K562 (cell line): ENCODE results near the gene CD52. TPM values are rescaled to one million over a fixed set of nuclear protein-coding genes. Genes with fewer than 3 reads are reported as not detected.

ENCODE experiments used
- E2F1 ChIP-seq: sonication (generic); formaldehyde crosslinking; IDR thresholded peaks from 2 replicates; pipeline ENCODE4 v1.8.1; 2023; ENCODE audit warnings: mild to moderate bottlenecking, missing genetic modification reagents, moderate library complexity
- FOXK2 ChIP-seq, 2 experiments: fragments of 450-650 bp; IDR thresholded peaks in 1 of 2; conservative IDR thresholded peaks in 1 of 2; 2 replicates each; pipeline ENCODE4 v1.6.1; 2016; ENCODE audit warnings: low read depth in 2 of 2, mild to moderate bottlenecking in 1 of 2
- MAFK ChIP-seq: IDR thresholded peaks from 2 replicates; pipeline ENCODE4 v1.6.1; 2011; ENCODE audit warnings: low read length, improper control_type of control experiment
- MCM2 ChIP-seq: fragments of 450-650 bp; IDR thresholded peaks from 2 replicates; pipeline ENCODE4 v1.6.1; 2017; ENCODE audit warnings: low read depth, mild to moderate bottlenecking
- MEF2A ChIP-seq: IDR thresholded peaks from 2 replicates; pipeline ENCODE4 v1.6.1; 2011; ENCODE audit warnings: low read depth, mild to moderate bottlenecking, low read length, moderate library complexity; ENCODE audit not compliant: control insufficient read depth
- MYBL2 ChIP-seq, 2 experiments: fragments of 450-650 bp in 1 of 2; sonication (generic) in 1 of 2; formaldehyde crosslinking in 1 of 2; IDR thresholded peaks; 2 replicates each; pipeline versions ENCODE4 v1.6.1 to v1.8.1; 2017 to 2022; ENCODE audit warnings: borderline replicate concordance in 1 of 2, inconsistent platforms in 1 of 2, low read depth in 1 of 2, mild to moderate bottlenecking in 1 of 2, missing genetic modification reagents in 1 of 2, moderate library complexity in 1 of 2
- PML ChIP-seq: IDR thresholded peaks from 2 replicates; pipeline ENCODE4 v1.6.1; 2012; ENCODE audit warnings: low read length, inconsistent platforms
- PPARD ChIP-seq: fragments of 250-450 bp; sonication (Bioruptor Pico); IDR thresholded peaks from 2 replicates; pipeline ENCODE4 v1.8.0; 2022; ENCODE audit warnings: inconsistent platforms, mild to moderate bottlenecking, moderate library complexity
- SREBF1 ChIP-seq: fragments of 150-350 bp; IDR thresholded peaks from 2 replicates; pipeline ENCODE4 v1.6.1; 2014; ENCODE audit warnings: antibody characterized with exemption, low read depth, low read length, borderline replicate concordance
- STAG1 ChIP-seq: sonication (generic); formaldehyde crosslinking; IDR thresholded peaks from 2 replicates; pipeline ENCODE4 v1.5.0; 2020; ENCODE audit warnings: missing genetic modification reagents, borderline replicate concordance
- U2AF2 ChIP-seq: fragments of 200-400 bp; formaldehyde crosslinking; optimal IDR thresholded peaks from 2 replicates; pipeline ENCODE3; 2017; ENCODE audit warnings: low read depth, mild to moderate bottlenecking, low read length
- ZBTB5 ChIP-seq: fragments of 450-650 bp; IDR thresholded peaks from 2 replicates; pipeline ENCODE4 v1.6.1; 2017; ENCODE audit warnings: antibody characterized with exemption
- ZFP1 ChIP-seq: fragments of 450-650 bp; formaldehyde crosslinking; IDR thresholded peaks from 2 replicates; pipeline ENCODE4 v1.4.0; 2020; ENCODE audit warnings: mild to moderate bottlenecking, mixed read lengths
- ZNF518B ChIP-seq: fragments of 250-450 bp; sonication (Bioruptor Pico); IDR thresholded peaks from 2 replicates; pipeline ENCODE4 v1.5.0; 2021; ENCODE audit warnings: mild to moderate bottlenecking, moderate library complexity
- ZNF589 ChIP-seq: fragments of 200-800 bp; sonication (Bioruptor generic); IDR thresholded peaks from 2 replicates; pipeline ENCODE4 v1.6.1; 2016; ENCODE audit warnings: low read depth, missing genetic modification characterization, missing compliant biosample characterization
- polyA plus RNA-seq, 8 experiments: library from polyadenylated mRNA; depleted of rRNA in 4 of 8; stranded (reverse) in 5 of 8; unstranded in 3 of 8; fragments of >200 nt; fragmentation: Nextera tagmentation in 2 of 8; fragmentation: Illumina TruSeq in 1 of 8; extraction: Ambion mirVana in 2 of 8; extraction: Trizol in 1 of 8; gene quantifications; 2 replicates each; pipeline versions ENCODE4 v1.2.1 to v1.2.3, GENCODE V29; 2011 to 2014; ENCODE audit warnings: inconsistent platforms in 1 of 8, missing spikeins in 1 of 8
- total RNA-seq, 7 experiments: library from RNA; depleted of rRNA in 6 of 7; stranded (reverse); fragments of >200 nt in 6 of 7; fragmentation: Illumina TruSeq in 2 of 7; extraction: Trizol in 2 of 7; gene quantifications; 2 replicates each; pipeline versions ENCODE4 v1.2.1 to v1.2.3, GENCODE V29; 2011 to 2021; ENCODE audit warnings: low replicate concordance in 1 of 7
- TF ChIP-seq, protein P1 (sequence below): fragments of 450-650 bp; IDR thresholded peaks from 2 replicates; pipeline ENCODE4 v1.6.1; 2016

Gene CD52
- total and polyA plus RNA-seq, 9 of the 15 experiments (the other 6 are each of a cell fraction or from before 2014, with no cell fraction given), result 34.9 to 488 (median 173) TPM

GRCh38 chr1:26336477-26337205 lies 18.9 kb downstream of the CD52 start (continued):
- TF ChIP-seq ZNF518B (CRISPR knock-in tag) (no peak), ZNF589 (peak; percentile 100), U2AF2 (no peak), PPARD (CRISPR knock-in tag) (peak; percentile 72; the same call in 1 of the 2 replicates), MYBL2 (IDR thresholded peaks at IDR 0.05; ENCODE audit: low read depth) (no peak), MYBL2 (CRISPR knock-in tag; IDR thresholded peaks at IDR 0.05; ENCODE audit: borderline replicate concordance) (no peak), ZBTB5 (no peak), MAFK (no peak), MEF2A (0 out of 2 replicates have a peak, but pooled peaks have one; percentile 10), E2F1 (peak; percentile 97), PML (no peak), STAG1 (CRISPR knock-in tag) (peak; percentile 64; the same call in 1 of the 2 replicates), SREBF1 (0 out of 2 replicates have a peak, but pooled peaks have one; percentile 63), MCM2 (no peak), ZFP1 (no peak), FOXK2 (conservative IDR thresholded peaks at IDR 0.05 in 1 of 2, IDR thresholded peaks at IDR 0.05 in 1 of 2; ENCODE audit: low read depth in 2 of 2) (peak; percentile 58 to 76; a peak in 3 of 4 replicates)
- TF ChIP-seq, protein P1, sequence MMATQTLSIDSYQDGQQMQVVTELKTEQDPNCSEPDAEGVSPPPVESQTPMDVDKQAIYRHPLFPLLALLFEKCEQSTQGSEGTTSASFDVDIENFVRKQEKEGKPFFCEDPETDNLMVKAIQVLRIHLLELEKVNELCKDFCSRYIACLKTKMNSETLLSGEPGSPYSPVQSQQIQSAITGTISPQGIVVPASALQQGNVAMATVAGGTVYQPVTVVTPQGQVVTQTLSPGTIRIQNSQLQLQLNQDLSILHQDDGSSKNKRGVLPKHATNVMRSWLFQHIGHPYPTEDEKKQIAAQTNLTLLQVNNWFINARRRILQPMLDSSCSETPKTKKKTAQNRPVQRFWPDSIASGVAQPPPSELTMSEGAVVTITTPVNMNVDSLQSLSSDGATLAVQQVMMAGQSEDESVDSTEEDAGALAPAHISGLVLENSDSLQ, result peak; percentile 31; the same call in 1 of the 2 replicates
